NCI-H82 (cell line): ENCODE results near the gene CERS5.

ENCODE experiments used
- DNase-seq: peaks from one replicate; lab custom pipeline; 2025; lab: John Stamatoyannopoulos, UW

Gene CERS5, protein sequence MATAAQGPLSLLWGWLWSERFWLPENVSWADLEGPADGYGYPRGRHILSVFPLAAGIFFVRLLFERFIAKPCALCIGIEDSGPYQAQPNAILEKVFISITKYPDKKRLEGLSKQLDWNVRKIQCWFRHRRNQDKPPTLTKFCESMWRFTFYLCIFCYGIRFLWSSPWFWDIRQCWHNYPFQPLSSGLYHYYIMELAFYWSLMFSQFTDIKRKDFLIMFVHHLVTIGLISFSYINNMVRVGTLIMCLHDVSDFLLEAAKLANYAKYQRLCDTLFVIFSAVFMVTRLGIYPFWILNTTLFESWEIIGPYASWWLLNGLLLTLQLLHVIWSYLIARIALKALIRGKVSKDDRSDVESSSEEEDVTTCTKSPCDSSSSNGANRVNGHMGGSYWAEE

DNA sequence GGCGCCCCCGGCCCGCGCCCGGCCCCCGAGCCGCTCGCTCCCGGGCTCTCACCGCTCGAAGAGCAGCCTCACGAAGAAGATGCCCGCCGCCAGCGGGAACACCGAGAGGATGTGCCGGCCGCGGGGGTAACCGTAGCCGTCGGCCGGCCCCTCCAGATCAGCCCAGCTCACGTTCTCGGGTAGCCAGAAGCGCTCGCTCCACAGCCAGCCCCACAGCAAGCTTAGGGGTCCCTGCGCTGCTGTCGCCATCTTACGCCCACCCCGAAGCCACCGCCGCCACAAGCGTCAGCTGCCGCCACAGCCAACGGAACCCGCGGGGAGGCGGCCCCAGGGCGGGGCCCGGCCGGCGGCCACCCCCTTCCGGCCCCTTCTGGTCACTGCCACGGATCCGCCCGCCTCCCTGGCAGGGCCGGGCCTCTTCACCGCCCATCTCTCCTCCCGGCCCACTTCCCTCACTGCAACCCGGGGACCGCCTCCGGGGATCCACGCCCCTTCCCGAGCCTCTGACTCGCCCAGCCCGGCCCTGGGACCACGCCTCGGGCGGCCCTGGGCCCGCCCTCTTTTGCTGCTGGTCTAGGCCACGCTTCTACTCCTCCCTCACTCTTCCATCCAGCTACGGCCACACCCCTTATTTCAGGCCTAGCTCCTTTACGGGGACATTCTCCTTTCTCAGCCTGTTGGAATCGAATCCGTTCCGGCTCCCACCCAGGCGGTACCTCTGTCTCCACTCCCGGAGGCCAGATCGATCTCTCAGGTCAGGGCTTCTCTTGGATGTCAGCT lies at the start of gene CERS5:
CERS5 (minus strand) TSS at position 321 of the 780 bp plus-strand sequence; CDS start at position 249, 72 bp downstream.
- DNase-seq: peak; percentile 100

DNA sequence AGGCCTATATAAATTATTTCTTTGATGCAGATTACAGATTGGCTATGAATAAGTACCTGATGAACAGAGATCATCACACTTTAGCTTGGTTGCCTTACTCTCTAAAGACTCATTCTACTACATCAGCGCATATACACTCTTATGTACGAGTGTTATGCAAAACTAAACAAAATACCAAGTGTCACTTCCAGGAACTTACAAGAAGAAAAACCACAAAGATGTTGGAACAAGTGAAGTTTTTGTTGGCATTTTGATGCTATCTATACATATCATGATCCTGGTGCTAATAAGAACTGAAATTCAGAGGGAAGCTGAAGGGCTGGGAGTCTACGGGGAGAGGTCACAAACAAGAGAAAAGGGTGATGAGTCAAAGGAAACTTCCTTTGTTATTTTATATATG lies 47.9 kb upstream of the CERS5 start:
- DNase-seq: no peak

DNA sequence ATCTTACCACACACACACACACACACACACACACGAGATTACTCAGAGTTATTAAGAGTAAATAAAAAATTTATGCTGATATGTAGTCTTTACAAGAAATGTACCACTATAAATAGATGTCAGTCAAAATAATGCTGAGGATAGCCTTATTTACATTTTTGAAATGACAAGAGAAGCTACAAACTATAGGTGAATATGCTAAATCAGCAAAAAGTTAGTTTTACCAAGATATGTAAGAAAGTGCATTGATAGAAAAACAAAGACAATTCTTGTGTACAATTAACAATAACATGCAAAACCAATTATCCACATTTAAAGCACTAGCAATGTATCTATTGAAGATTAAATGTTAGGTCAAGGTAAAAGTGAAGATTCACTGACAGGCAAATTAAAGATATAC lies 46.8 kb upstream of the CERS5 start:
- no peak for DNase-seq

DNA sequence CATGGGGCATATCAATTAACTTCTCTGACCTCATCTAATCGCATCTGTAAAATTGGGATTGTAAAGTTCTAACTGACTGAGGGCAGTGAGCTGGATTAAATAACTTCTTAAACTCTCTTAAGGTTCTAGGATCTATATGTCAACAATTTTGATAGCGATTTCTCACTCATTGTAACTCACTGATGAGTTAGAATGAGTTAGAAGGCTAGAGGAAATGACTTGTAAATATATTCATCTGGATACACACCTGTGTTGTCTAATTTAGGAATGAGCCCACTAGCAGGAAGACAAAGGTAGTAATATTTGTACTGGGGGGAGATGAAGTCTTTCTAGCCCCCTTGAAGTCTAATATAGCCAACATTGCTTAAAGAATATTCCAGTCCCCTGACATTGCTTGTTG lies 46.3 kb upstream of the CERS5 start:
- DNase-seq: no peak

DNA sequence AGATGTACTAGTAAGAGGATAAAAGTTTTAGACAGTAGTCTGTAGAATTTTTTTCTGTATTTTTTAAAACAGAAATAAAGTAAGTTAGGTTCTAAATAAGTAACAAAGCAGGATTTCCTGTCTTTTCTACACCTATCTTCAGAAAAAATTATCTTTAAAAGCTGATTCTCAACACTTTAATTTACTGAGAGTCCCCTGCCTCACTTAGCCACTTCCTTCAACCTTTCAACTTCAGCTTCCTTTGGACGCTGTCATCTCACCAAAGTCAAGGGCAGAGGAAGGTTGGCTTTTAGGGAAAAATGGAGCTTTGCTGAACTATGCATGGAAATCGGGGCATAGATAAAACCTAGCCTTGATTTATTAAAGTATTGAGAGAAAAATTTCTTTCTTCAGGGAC lies 44.9 kb upstream of the CERS5 start:
- DNase-seq: no peak

DNA sequence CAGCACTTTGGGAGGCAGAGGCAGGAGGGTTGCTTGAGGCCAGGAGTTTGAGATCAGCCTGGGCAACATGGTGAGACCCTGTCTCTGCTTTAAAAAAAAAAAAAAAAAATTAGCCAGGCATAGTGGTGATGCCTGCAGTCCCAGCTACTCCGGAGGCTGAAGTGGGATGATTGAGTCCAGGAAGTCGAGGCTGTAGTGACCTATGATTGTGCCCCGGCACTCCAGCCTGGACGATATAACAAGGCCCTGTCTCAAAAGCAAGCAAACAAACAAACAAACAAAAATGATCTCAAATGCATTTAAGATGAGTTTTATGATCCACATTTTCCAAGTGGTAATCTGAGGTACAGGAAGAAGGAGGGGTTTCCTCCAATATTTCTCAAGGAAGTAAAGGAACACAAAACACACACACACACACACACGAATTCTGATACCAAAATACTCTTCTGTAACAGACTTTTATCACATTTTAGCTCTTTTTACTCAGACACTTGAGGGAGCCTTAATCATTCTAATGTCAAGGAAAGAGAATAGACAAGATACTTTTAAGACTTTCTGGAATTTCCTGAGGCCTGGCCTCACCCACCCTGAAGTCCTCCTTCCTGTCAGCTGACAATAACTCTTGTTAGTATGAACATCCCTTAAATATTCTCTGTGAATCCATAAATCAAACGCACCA lies 44.4 kb upstream of the CERS5 start:
- no peak for DNase-seq

DNA sequence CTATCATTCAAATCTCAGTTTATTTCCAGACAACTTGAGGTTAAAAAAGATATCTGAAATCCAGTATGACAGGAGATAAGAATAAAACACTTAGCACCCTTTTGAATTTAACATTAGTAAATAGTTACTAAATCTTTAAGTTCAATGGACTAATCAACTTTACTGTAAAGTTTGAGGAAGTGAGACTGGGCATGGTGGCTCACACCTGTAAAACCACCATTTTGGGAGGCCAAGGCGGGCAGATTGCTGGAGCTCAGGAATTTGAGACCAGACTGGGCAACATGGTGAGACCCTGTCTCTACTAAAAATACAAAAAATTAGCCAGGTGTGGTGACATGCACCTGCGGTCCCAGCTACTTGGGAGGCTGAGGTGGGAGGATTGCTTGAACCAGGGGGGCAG lies 40.3 kb upstream of the CERS5 start:
- DNase-seq: no peak

DNA sequence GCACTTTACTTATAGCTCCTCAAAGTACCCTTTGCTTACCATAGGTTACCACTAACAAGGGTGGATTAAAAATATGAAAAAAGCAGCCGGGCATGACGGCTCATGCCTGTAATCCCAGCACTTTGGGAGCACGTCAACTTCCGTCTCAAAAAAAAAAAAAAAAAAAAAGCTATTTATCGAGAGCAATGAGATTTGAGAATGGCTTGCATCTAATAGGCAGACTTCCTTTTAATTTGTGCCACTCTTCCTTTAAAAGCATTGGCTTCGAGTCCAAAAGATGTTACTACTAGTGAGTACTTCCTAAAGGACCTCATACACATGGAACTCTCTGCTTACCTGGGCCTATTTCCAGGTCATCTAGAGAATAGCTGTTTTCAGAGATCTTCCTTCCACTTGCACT lies 38.5 kb upstream of the CERS5 start:
- no peak for DNase-seq

DNA sequence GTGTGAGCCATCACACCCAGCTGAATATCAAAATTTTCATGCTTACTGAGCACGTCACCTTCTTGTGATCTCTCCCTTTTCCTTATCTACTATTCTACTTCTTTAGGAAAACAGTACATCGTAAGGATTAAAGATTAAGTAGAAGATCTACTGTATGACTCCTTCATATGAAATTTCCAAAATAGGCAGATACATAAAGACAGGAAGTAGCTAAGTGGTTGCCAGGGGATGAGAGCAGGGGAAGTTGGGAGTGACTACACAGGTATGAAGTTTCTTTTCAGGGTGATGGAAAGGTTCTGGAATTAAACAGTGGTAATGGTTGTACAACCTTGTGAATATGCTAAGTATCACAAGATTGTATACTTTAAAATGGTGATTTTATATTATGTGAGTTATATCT lies 36.5 kb upstream of the CERS5 start:
- DNase-seq: no peak

DNA sequence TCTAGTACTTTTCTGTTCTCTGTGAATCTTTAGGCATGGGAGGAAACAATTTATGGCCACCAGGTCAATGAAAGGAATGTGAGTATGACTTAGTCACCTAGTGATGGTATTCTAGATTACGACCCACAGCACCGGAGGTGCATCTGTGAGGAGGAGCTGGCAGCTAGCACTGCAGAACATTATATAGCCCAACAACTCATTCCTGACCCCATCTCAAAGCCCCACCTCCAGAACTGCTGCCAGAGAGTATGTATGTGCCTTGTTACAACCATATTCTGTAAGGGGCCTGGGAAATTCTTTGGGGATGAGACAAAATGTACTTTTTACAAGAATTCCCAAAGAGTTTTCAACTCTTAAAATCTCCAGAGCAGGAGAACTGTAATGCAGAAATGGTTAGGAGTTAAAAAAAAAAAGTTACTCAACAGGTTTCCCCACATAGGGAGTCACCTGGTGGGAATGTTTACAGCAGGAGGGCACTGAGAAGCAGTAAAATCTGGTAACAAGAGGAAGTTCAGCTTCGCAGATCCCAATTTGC lies 34.9 kb upstream of the CERS5 start:
- DNase-seq: no peak

DNA sequence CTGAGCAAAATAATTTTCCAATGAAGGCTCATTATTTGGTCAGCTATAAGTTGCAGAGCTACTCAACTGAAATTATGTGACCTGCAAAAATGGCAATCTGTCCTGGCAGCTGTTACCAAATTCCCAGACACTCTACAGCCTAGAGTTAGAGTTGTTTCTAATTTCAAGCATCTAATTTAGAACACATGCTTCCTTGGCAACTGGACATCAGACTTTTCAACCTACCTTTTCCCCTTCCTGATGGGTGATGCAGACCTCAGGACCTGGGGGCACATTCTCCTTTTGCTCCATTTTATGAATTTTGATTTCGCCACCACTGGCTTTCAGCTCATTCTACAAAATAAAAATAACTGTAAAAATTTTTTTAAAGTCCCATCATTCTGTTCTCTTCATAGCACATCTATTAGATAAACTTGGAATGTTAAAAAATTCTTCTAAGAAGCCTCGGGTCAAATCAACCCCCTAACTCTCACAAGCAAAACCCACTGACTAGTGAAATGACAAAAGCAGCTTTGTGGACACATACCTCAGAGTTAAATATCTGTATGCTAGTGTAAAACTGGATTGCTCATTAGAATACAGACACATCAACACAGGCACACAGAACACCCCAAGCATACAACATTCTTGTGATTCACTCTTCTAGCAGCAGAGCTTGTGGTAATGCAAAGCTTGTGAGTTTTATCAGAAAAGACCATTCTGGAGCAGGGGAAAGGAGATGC lies 33.5 kb upstream of the CERS5 start:
- DNase-seq: no peak

DNA sequence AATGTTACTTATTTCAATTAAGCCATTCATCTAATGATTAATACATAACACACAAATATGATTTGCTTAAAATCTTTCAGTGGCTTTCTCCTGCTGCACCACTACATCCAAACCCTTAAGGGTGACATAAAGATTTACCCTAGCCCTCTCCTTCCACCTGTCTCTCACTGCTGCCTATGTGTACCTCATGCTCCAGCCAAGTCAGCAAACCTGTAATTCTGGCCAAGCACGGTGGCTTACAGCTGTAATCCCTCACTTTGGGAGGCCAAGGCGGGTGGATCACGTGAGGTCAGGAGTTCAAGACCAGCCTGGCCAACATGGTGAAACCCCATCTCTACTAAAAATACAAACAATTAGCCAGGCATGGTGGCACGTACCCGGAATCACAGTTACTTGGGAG lies 31.7 kb upstream of the CERS5 start:
- DNase-seq: no peak

DNA sequence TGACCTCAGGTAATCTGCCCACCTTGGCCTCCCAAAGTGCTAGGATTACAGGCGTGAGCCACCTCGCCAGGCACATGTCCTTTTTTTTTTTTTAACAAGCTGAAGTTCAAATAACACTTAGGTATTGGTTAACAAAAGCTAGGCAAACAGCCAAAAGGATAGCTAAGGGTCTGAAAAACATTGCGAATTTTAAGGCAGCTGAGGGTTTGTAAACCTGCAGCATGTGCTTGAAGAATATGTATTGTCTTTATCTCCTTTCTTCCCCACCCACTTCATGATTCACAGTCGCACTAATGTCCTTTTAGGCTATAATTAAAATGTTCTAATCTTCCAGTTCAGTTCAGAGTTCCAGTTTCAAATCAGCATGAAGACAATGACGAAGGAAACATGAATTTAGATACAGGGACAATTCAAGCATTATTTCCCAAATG lies 30.1 kb upstream of the CERS5 start:
- no peak for DNase-seq

DNA sequence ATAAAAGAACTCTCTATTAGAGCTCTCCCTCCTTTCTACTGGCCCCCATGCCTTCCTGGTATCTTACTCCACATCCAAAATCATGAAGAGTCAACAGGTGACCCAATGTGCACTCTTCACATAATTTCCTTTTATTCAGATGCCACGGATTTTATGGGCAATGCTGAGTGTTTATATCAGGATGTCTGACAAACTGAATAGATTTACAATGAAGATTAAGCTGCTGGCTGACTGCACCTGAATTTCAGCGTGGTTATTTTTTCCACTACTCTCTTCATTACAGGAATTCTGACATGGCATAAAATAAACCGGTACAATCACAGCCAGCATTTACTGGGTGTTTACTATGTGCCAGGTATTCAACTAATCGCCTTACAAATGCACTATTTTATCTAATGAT lies 29.4 kb upstream of the CERS5 start:
- DNase-seq: no peak

DNA sequence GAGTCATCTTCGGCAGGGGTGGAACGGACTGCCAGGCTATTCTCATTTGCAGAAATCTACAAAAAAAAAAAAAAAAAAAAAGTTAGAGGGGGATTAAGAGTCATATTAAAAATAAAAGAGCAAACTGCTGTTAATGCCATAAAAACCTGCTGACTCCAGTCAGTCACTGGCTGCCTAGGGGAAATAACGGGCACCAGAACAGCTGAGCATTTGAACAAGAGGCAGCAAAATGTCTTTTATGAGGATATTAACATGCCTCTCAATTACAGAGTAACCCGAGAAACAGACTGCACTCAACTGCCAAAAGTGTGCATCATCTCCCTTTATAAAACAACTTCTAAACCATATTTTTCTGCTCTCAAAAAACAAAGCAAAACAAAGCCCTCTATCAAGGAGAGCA lies 28.7 kb upstream of the CERS5 start:
- DNase-seq: no peak

DNA sequence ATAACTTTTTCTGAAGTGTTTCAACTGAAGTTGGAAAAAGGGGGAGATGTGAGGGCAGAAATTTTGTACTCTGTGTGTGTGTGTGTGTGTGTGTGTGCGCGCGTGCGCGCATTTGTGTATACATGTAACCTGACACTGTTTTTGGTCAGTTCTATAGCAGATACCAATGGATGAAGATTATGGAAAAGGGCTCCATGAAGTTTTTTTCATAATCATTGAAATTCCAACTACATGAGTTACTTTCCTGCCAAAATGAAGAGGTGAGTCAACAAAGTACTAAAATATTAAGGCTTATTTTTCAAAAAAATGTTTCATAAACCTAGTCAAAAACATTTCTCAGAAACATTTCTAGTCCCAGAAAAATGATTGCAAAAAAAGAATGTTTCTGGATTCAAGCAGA lies 25.7 kb upstream of the CERS5 start:
- DNase-seq: no peak

DNA sequence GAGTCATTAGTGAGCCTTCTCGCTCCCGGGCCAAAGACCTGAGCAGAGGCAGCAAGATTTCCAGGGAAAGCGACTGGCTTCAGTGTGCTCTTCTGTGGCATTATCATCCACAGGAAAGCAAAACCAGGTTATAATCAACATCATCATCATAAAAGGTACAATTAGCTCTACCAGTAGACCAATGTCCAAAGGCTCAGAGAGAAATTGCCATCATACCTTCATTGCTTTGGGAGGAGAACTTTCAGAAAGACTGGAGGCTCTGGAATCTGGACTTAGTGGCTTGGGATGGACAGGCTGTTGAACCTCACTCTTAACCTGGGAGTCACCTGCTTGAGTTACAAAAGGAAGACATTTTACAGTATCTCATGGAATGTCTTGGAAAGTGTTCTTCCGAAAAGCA lies 25.1 kb upstream of the CERS5 start:
- DNase-seq: no peak

DNA sequence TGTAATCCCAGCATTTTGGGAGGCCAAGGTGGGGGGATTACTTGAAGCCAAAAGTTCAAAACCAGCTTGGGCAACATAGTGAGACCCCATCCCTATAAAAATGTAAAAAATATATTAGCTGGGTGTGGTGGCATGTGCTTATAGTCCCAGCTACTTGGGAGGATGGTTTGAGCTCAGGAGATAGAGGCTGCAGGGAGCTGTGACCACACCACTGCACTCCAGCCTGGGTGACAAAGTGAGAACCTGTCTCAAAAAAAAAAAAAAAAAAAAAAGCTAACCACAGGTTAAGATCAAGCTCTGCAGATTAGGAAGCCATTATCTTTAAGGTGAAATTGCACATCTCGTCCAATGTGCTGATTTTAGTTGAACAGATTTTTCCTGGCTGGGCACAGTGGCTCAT lies 23.7 kb upstream of the CERS5 start:
- no peak for DNase-seq

DNA sequence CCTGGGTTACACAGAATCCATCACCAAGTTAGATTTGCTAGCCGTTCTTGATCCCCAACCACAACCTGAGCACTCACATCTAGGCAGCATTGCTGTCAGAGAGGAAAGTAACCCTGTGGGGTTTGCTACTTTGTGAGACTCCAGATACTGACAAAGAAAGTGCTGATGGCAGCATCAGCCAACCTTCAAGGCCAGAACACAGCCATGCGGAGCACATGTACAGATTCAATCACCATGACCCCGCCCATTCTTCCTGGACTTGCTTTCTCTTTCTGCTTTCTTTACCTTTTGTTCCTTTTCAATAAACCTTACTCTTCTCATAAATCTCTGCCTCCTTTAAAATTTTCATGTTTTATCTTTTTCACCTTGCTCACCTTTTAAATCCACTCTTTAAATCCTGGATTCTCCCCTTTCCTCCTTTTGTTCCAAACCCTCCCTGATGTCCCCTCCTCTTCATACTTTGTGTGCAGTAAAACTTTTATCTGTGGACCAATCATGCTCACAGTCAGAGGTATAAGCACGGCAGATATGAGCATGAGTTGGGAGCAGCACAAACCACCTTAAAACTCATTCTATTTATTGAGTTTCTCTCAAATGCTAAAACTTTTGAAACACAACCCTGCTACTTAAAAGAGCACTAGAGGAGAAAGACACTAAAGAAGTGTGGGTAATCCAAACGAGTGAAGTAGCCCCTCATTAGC lies 21.9 kb upstream of the CERS5 start:
- DNase-seq: no peak

DNA sequence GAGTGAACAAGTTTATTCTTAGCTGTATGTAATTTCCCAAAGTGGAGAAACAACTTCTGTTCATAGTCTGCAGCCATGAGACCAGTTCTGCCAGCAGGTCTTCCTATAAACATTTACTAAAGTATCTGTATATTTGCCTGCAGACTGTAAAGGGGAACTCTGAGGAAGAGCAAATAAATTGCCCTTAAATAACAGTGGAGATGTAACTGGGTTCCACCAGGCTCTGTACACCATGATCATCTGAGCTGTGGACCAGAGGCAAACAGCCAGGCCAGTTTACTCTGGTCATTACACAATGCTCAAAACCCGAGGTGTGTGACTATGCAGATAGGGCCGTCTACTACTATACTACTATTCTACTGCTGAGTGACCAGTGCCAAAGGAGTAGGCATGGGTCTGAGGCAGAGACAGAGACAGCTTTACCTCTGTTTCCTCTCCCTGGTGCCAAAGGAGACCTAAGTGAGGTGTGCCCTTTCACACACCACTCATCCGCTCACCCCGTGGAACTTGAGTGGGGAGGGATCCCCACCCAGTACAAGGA lies 21.1 kb upstream of the CERS5 start:
- no peak for DNase-seq
